SK-N-SH treated with all-trans-retinoic acid at 6 μM for 48 hours (cell line): Measurements from ENCODE around the gene NDOR1.

Source experiments
- ATAC-seq: fragments of 200-7000 bp; cut with Tn5 transposase; 3 replicates; pipeline ENCODE4 v1.9.1; 2020; ENCODE audit warnings: mild to moderate bottlenecking, moderate library complexity
- BACH2 ChIP-seq: fragments of 250-450 bp; sonication (Bioruptor Pico); IDR thresholded peaks from 2 replicates; pipeline ENCODE4 v1.9.0; 2021; ENCODE audit warnings: mild to moderate bottlenecking, borderline replicate concordance
- CREB5 ChIP-seq: fragments of 250-450 bp; sonication (Bioruptor Pico); IDR thresholded peaks from 2 replicates; pipeline ENCODE4 v1.5.1; 2020; ENCODE audit warnings: low read depth, mild to moderate bottlenecking, moderate library complexity
- CSRNP3 ChIP-seq: fragments of 250-450 bp; sonication (Bioruptor Pico); IDR thresholded peaks from 2 replicates; pipeline ENCODE4 v1.5.1; 2021; ENCODE audit warnings: mild to moderate bottlenecking, moderate library complexity
- ESRRG ChIP-seq: fragments of 250-450 bp; sonication (Bioruptor Pico); IDR thresholded peaks from 2 replicates; pipeline ENCODE4 v1.6.1; 2021; ENCODE audit warnings: mild to moderate bottlenecking
- GLIS3 ChIP-seq: fragments of 250-450 bp; sonication (Bioruptor Pico); IDR thresholded peaks from 2 replicates; pipeline ENCODE4 v1.5.0; 2020; ENCODE audit warnings: mild to moderate bottlenecking, moderate library complexity
- ISL1 ChIP-seq: fragments of 250-450 bp; sonication (Bioruptor Pico); IDR thresholded peaks from 2 replicates; pipeline ENCODE4 v2.1.2; 2022; ENCODE audit warnings: mild to moderate bottlenecking, moderate library complexity
- OSR1 ChIP-seq: fragments of 250-450 bp; sonication (Bioruptor Pico); IDR thresholded peaks from 2 replicates; pipeline ENCODE4 v1.8.0; 2022; ENCODE audit warnings: moderate library complexity, mild to moderate bottlenecking, inconsistent platforms
- PATZ1 ChIP-seq: fragments of 250-450 bp; sonication (Bioruptor Pico); IDR thresholded peaks from 2 replicates; pipeline ENCODE4 v1.8.0; 2020; ENCODE audit warnings: mild to moderate bottlenecking, moderate library complexity, borderline replicate concordance
- POU6F1 ChIP-seq: fragments of 250-450 bp; sonication (Bioruptor Pico); IDR thresholded peaks from 2 replicates; pipeline ENCODE4 v1.8.0; 2021; ENCODE audit warnings: low read depth, mild to moderate bottlenecking, moderate library complexity, borderline replicate concordance
- RARB ChIP-seq: fragments of 250-450 bp; sonication (Bioruptor Pico); IDR thresholded peaks from 2 replicates; pipeline ENCODE4 v1.8.0; 2021; ENCODE audit warnings: mild to moderate bottlenecking, moderate library complexity
- SNAI2 ChIP-seq: fragments of 250-450 bp; sonication (Bioruptor Pico); IDR thresholded peaks from 2 replicates; pipeline ENCODE4 v1.5.0; 2020; ENCODE audit warnings: mild to moderate bottlenecking, moderate library complexity
- TSHZ2 ChIP-seq: fragments of 250-450 bp; sonication (Bioruptor Pico); IDR thresholded peaks from 2 replicates; pipeline ENCODE4 v1.5.0; 2020; ENCODE audit warnings: mild to moderate bottlenecking, moderate library complexity
- ZFP30 ChIP-seq: fragments of 450-650 bp; formaldehyde crosslinking; IDR thresholded peaks from 2 replicates; pipeline ENCODE4 v1.5.0; 2022; ENCODE audit warnings: mild to moderate bottlenecking, moderate library complexity
- ZNF565 ChIP-seq: fragments of 450-650 bp; formaldehyde crosslinking; conservative IDR thresholded peaks from 2 replicates; pipeline ENCODE4 v1.5.0; 2020; ENCODE audit warnings: low read depth, mild to moderate bottlenecking, moderate library complexity
- ZNF8 ChIP-seq: fragments of 450-650 bp; formaldehyde crosslinking; IDR thresholded peaks from 2 replicates; pipeline ENCODE4 v1.5.0; 2020; ENCODE audit warnings: mild to moderate bottlenecking, moderate library complexity

NDOR1 gene

GRCh38 chr9:137201205-137201868 lies 4.2 kb upstream of the NDOR1 start:
- no peak; the same call in 2 of the 3 replicates for ATAC-seq
- TF ChIP-seq ZNF565 (CRISPR knock-in tag): no peak
- no peak for TF ChIP-seq ZFP30 (CRISPR knock-in tag)
- TF ChIP-seq ZNF8: no peak

GRCh38 chr9:137202966-137203365 lies 2.5 kb upstream of the NDOR1 start:
- no peak for ATAC-seq

GRCh38 chr9:137204731-137205125 lies 772 bp upstream of the NDOR1 start:
- TF ChIP-seq ZNF8 (no peak), SNAI2 (no peak)
- no peak for ATAC-seq

More at GRCh38 chr9:137202966-137203365, 2.5 kb upstream of the NDOR1 start:
- TF ChIP-seq GLIS3 (no peak), CSRNP3 (CRISPR knock-in tag) (no peak), ISL1 (CRISPR knock-in tag) (no peak), OSR1 (CRISPR knock-in tag) (no peak), PATZ1 (no peak), BACH2 (CRISPR knock-in tag) (no peak), RARB (CRISPR knock-in tag) (no peak), ESRRG (CRISPR knock-in tag) (no peak), ZNF565 (CRISPR knock-in tag) (no peak), POU6F1 (no peak)

GRCh38 chr9:137206602-137207001 lies 1.1 kb downstream of the NDOR1 start:
- no peak for TF ChIP-seq ESRRG (CRISPR knock-in tag)
- TF ChIP-seq CREB5 (CRISPR knock-in tag): no peak
- no peak for TF ChIP-seq CSRNP3 (CRISPR knock-in tag)
- TF ChIP-seq OSR1 (CRISPR knock-in tag): no peak
- no peak for TF ChIP-seq TSHZ2 (CRISPR knock-in tag)
- TF ChIP-seq RARB (CRISPR knock-in tag): no peak
- ATAC-seq: no peak
